Renal cortical epithelial cell (primary cell): ENCODE measurements around the gene KLF4. TPM values are rescaled to one million over a fixed set of nuclear protein-coding genes. Genes with fewer than 3 reads are reported as not detected.

Source experiments
- DNase-seq: peaks from one replicate; pipeline ENCODE4 v3.0.0-alpha.2; 2011; ENCODE audit warnings: low read depth
- total RNA-seq: library from RNA; depleted of rRNA; stranded (reverse); fragments of >200 nt; gene quantifications from 2 replicates; pipeline ENCODE4 v1.2.3, GENCODE V29; 2014

The KLF4 gene
- total RNA-seq, 1 donor from 2014 or later: 3.2 TPM

- DNase-seq: no peak
These were observed 41.7 kb downstream of the KLF4 start for GRCh38 chr9:107447834-107448233.

- no peak for DNase-seq
These were observed 42.5 kb downstream of the KLF4 start for GRCh38 chr9:107447081-107447480.

GRCh38 chr9:107446491-107446890, 43.1 kb downstream of the KLF4 start:
- no peak for DNase-seq

GRCh38 chr9:107443786-107444185, 45.8 kb downstream of the KLF4 start:
- DNase-seq: no peak

GRCh38 chr9:107439991-107440456, 49.5 kb downstream of the KLF4 start:
- DNase-seq: no peak

GRCh38 chr9:107438211-107439031, 51.1 kb downstream of the KLF4 start:
- peak; percentile 32 for DNase-seq

GRCh38 chr9:107437716-107438115, 51.9 kb downstream of the KLF4 start:
- no peak for DNase-seq

- DNase-seq: no peak
These were observed 54.2 kb downstream of the KLF4 start for GRCh38 chr9:107435415-107435814.

Other genes with a start within 250 kb of the KLF4 start
- gene RAD23B, start 206.5 kb downstream of the KLF4 start, total RNA-seq: 90.6 and 140 TPM in 2 replicates